K562 (cell line): ENCODE data around the gene MYO15A. TPM values are rescaled to one million over a fixed set of nuclear protein-coding genes. Genes with fewer than 3 reads are reported as not detected.

Experiments used
- HNRNPK ChIP-seq: fragments of 200-400 bp; formaldehyde crosslinking; IDR thresholded peaks from one replicate; pipeline ENCODE4 v1.6.1; 2018; ENCODE audit warnings: mild to moderate bottlenecking, low read depth, low read length; ENCODE audit not compliant: poor library complexity, severe bottlenecking
- KLF6 ChIP-seq: fragments of 250-450 bp; sonication (Bioruptor Pico); IDR thresholded peaks from 2 replicates; pipeline ENCODE4 v1.4.0; 2020; ENCODE audit warnings: mild to moderate bottlenecking, moderate library complexity, borderline replicate concordance
- RAD21 ChIP-seq, 2 experiments: fragments of 250-450 bp in 1 of 2; fragments of 450-650 bp in 1 of 2; sonication (Bioruptor Pico) in 1 of 2; formaldehyde crosslinking in 1 of 2; IDR thresholded peaks in 1 of 2; conservative IDR thresholded peaks in 1 of 2; 2 replicates each; pipeline versions ENCODE4 v1.4.0 to v1.8.0; 2020 to 2022; ENCODE audit warnings: mild to moderate bottlenecking in 2 of 2, moderate library complexity in 1 of 2
- RBM25 ChIP-seq: fragments of 200-400 bp; formaldehyde crosslinking; IDR thresholded peaks from 2 replicates; pipeline ENCODE4 v1.6.1; 2018; ENCODE audit warnings: low read length, low read depth, moderate library complexity; ENCODE audit not compliant: severe bottlenecking
- RHOXF2B ChIP-seq: fragments of 250-450 bp; sonication (Bioruptor Pico); conservative IDR thresholded peaks from 2 replicates; pipeline ENCODE4 v1.5.1; 2021
- TCF3 ChIP-seq: sonication (generic); formaldehyde crosslinking; IDR thresholded peaks from 2 replicates; pipeline ENCODE4 v1.4.0; 2020; ENCODE audit warnings: mild to moderate bottlenecking, missing genetic modification reagents
- WHSC1 ChIP-seq: IDR thresholded peaks from one replicate; pipeline ENCODE4 v1.6.1; 2012; ENCODE audit warnings: low read length, control low read depth, inconsistent platforms
- ZKSCAN1 ChIP-seq: fragments of 150-350 bp; IDR thresholded peaks from 2 replicates; pipeline ENCODE4 v1.6.1; 2016; ENCODE audit warnings: low read depth, low read length
- ZKSCAN3 ChIP-seq: fragments of 250-450 bp; sonication (Bioruptor Pico); IDR thresholded peaks from 2 replicates; pipeline ENCODE4 v1.4.0; 2020
- ZNF79 ChIP-seq: fragments of 250-450 bp; sonication (Bioruptor Pico); IDR thresholded peaks from 2 replicates; pipeline ENCODE4 v1.4.0; 2020; ENCODE audit warnings: low read depth, mild to moderate bottlenecking, moderate library complexity
- polyA plus RNA-seq, 8 experiments: library from polyadenylated mRNA; depleted of rRNA in 4 of 8; stranded (reverse) in 5 of 8; unstranded in 3 of 8; fragments of >200 nt; fragmentation: Nextera tagmentation in 2 of 8; fragmentation: Illumina TruSeq in 1 of 8; extraction: Ambion mirVana in 2 of 8; extraction: Trizol in 1 of 8; gene quantifications; 2 replicates each; pipeline versions ENCODE4 v1.2.1 to v1.2.3, GENCODE V29; 2011 to 2014; ENCODE audit warnings: inconsistent platforms in 1 of 8, missing spikeins in 1 of 8
- total RNA-seq, 7 experiments: library from RNA; depleted of rRNA in 6 of 7; stranded (reverse); fragments of >200 nt in 6 of 7; fragmentation: Illumina TruSeq in 2 of 7; extraction: Trizol in 2 of 7; gene quantifications; 2 replicates each; pipeline versions ENCODE4 v1.2.1 to v1.2.3, GENCODE V29; 2011 to 2021; ENCODE audit warnings: low replicate concordance in 1 of 7
- TF ChIP-seq, protein P1 (sequence below): fragments of 250-450 bp; sonication (Bioruptor Pico); IDR thresholded peaks from 2 replicates; pipeline ENCODE4 v1.9.0; 2021; ENCODE audit warnings: mild to moderate bottlenecking, inconsistent platforms
- TF ChIP-seq, protein P2 (sequence below): fragments of 250-450 bp; sonication (Bioruptor Pico); IDR thresholded peaks from 2 replicates; pipeline ENCODE4 v1.4.0; 2020; ENCODE audit warnings: mild to moderate bottlenecking
- TF ChIP-seq, protein P3 (sequence below): fragments of 450-650 bp; IDR thresholded peaks from 2 replicates; pipeline ENCODE4 v1.6.1; 2016; ENCODE audit warnings: low read depth, mild to moderate bottlenecking, moderate library complexity
- TF ChIP-seq, protein P4 (sequence below): sonication (generic); formaldehyde crosslinking; IDR thresholded peaks from 2 replicates; pipeline ENCODE4 v1.8.0; 2022; ENCODE audit warnings: mild to moderate bottlenecking, missing genetic modification reagents, borderline replicate concordance
- TF ChIP-seq, protein P5 (sequence below): fragments of 250-450 bp; sonication (Bioruptor Pico); IDR thresholded peaks from 2 replicates; pipeline ENCODE4 v1.4.0; 2020; ENCODE audit warnings: mild to moderate bottlenecking, moderate library complexity
- TF ChIP-seq, protein P6 (sequence below): sonication (generic); formaldehyde crosslinking; IDR thresholded peaks from 2 replicates; pipeline ENCODE4 v1.9.0; 2022; ENCODE audit warnings: mild to moderate bottlenecking, missing genetic modification reagents

Gene MYO15A
- total and polyA plus RNA-seq, 9 of the 15 experiments (the other 6 are each of a cell fraction or from before 2014, with no cell fraction given) = 0.05 to 0.88 (median 0.14) TPM; not detected in 1

DNA sequence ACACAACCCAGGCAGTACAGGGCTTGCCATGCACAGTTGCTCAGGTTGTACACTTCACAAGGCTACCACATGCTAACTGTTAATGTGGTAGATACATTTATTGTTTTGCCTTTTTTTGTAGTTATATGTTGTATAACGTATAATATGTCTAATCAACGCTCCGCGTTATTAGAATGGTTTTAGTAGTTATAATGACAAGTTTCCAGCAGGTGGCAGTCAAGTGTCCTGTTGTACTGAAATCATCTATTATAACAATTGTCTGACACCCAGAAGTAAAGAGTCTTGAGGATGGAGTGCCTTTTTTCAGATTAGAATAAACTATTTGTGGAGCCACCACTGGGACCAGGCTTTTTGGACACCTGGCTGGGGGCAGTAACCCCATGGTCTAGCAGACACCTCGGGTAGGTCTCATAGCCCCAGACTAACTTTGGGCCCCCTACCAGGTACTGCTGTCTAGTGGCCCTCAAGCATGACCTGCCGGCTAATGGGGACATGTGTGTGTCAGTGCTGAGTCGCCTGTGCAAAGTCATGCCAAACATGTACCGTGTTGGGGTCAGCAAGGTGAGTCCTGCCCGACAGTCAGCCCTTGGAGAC lies 32.8 kb downstream of the MYO15A start (continued):
- TF ChIP-seq, protein P1, sequence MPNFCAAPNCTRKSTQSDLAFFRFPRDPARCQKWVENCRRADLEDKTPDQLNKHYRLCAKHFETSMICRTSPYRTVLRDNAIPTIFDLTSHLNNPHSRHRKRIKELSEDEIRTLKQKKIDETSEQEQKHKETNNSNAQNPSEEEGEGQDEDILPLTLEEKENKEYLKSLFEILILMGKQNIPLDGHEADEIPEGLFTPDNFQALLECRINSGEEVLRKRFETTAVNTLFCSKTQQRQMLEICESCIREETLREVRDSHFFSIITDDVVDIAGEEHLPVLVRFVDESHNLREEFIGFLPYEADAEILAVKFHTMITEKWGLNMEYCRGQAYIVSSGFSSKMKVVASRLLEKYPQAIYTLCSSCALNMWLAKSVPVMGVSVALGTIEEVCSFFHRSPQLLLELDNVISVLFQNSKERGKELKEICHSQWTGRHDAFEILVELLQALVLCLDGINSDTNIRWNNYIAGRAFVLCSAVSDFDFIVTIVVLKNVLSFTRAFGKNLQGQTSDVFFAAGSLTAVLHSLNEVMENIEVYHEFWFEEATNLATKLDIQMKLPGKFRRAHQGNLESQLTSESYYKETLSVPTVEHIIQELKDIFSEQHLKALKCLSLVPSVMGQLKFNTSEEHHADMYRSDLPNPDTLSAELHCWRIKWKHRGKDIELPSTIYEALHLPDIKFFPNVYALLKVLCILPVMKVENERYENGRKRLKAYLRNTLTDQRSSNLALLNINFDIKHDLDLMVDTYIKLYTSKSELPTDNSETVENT (CRISPR knock-in tag) = no peak
- TF ChIP-seq RAD21 (CRISPR knock-in tag; conservative IDR thresholded peaks at IDR 0.05 in 1 of 2, IDR thresholded peaks at IDR 0.05 in 1 of 2) = peak; percentile 38 to 64; a peak in 3 of 4 replicates
- TF ChIP-seq, protein P2, sequence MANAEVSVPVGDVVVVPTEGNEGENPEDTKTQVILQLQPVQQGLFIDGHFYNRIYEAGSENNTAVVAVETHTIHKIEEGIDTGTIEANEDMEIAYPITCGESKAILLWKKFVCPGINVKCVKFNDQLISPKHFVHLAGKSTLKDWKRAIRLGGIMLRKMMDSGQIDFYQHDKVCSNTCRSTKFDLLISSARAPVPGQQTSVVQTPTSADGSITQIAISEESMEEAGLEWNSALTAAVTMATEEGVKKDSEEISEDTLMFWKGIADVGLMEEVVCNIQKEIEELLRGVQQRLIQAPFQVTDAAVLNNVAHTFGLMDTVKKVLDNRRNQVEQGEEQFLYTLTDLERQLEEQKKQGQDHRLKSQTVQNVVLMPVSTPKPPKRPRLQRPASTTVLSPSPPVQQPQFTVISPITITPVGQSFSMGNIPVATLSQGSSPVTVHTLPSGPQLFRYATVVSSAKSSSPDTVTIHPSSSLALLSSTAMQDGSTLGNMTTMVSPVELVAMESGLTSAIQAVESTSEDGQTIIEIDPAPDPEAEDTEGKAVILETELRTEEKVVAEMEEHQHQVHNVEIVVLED = no peak
- TF ChIP-seq, protein P3, sequence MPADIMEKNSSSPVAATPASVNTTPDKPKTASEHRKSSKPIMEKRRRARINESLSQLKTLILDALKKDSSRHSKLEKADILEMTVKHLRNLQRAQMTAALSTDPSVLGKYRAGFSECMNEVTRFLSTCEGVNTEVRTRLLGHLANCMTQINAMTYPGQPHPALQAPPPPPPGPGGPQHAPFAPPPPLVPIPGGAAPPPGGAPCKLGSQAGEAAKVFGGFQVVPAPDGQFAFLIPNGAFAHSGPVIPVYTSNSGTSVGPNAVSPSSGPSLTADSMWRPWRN = no peak
- no peak for TF ChIP-seq HNRNPK
- no peak for TF ChIP-seq RHOXF2B (CRISPR knock-in tag)
- TF ChIP-seq WHSC1 = no peak
- TF ChIP-seq ZKSCAN1 = no peak
- no peak for TF ChIP-seq TCF3 (CRISPR knock-in tag)
- no peak for TF ChIP-seq KLF6 (CRISPR knock-in tag)
- TF ChIP-seq, protein P4, sequence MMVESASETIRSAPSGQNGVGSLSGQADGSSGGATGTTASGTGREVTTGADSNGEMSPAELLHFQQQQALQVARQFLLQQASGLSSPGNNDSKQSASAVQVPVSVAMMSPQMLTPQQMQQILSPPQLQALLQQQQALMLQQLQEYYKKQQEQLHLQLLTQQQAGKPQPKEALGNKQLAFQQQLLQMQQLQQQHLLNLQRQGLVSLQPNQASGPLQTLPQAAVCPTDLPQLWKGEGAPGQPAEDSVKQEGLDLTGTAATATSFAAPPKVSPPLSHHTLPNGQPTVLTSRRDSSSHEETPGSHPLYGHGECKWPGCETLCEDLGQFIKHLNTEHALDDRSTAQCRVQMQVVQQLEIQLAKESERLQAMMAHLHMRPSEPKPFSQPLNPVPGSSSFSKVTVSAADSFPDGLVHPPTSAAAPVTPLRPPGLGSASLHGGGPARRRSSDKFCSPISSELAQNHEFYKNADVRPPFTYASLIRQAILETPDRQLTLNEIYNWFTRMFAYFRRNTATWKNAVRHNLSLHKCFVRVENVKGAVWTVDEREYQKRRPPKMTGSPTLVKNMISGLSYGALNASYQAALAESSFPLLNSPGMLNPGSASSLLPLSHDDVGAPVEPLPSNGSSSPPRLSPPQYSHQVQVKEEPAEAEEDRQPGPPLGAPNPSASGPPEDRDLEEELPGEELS = no peak
- no peak for TF ChIP-seq RBM25
- TF ChIP-seq, protein P5, sequence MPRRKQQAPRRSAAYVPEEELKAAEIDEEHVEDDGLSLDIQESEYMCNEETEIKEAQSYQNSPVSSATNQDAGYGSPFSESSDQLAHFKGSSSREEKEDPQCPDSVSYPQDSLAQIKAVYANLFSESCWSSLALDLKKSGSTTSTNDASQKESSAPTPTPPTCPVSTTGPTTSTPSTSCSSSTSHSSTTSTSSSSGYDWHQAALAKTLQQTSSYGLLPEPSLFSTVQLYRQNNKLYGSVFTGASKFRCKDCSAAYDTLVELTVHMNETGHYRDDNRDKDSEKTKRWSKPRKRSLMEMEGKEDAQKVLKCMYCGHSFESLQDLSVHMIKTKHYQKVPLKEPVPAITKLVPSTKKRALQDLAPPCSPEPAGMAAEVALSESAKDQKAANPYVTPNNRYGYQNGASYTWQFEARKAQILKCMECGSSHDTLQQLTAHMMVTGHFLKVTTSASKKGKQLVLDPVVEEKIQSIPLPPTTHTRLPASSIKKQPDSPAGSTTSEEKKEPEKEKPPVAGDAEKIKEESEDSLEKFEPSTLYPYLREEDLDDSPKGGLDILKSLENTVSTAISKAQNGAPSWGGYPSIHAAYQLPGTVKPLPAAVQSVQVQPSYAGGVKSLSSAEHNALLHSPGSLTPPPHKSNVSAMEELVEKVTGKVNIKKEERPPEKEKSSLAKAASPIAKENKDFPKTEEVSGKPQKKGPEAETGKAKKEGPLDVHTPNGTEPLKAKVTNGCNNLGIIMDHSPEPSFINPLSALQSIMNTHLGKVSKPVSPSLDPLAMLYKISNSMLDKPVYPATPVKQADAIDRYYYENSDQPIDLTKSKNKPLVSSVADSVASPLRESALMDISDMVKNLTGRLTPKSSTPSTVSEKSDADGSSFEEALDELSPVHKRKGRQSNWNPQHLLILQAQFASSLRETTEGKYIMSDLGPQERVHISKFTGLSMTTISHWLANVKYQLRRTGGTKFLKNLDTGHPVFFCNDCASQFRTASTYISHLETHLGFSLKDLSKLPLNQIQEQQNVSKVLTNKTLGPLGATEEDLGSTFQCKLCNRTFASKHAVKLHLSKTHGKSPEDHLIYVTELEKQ (CRISPR knock-in tag) = no peak
- no peak for TF ChIP-seq ZKSCAN3
- TF ChIP-seq, protein P6, sequence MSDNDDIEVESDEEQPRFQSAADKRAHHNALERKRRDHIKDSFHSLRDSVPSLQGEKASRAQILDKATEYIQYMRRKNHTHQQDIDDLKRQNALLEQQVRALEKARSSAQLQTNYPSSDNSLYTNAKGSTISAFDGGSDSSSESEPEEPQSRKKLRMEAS (CRISPR knock-in tag) = no peak
- no peak for TF ChIP-seq ZNF79 (CRISPR knock-in tag)
